Trophoblast cell (in vitro differentiated cells and primary cell): ENCODE measurements around the gene CEP250.
A peak's percentile ranks its signal among the peaks of the same experiment; 100 is the strongest.

Experiments
- DNase-seq, 2 donors: peaks; one replicate each; pipeline ENCODE4 v3.0.0-alpha.2; 2016
- H2AFZ ChIP-seq: 2 replicates; pipeline ENCODE4 v1.6.1; 2013; ENCODE audit warnings: low read length, moderate library complexity, mild to moderate bottlenecking; ENCODE audit not compliant: insufficient read depth, poor library complexity
- H2AK5ac ChIP-seq: 2 replicates; pipeline ENCODE4 v1.6.1; 2013; ENCODE audit warnings: mild to moderate bottlenecking, low read length
- H2BK120ac ChIP-seq: 2 replicates; pipeline ENCODE4 v1.6.1; 2013; ENCODE audit warnings: low read length, mild to moderate bottlenecking, moderate library complexity; ENCODE audit not compliant: insufficient read depth, poor library complexity
- H2BK12ac ChIP-seq: 2 replicates; pipeline ENCODE4 v1.6.1; 2013; ENCODE audit warnings: mild to moderate bottlenecking, low read length, moderate library complexity
- H2BK5ac ChIP-seq: 2 replicates; pipeline ENCODE4 v1.6.1; 2013; ENCODE audit warnings: low read length, low read depth, moderate library complexity, mild to moderate bottlenecking; ENCODE audit not compliant: poor library complexity
- H3K14ac ChIP-seq: 2 replicates; pipeline ENCODE4 v1.6.1; 2013; ENCODE audit warnings: mild to moderate bottlenecking, low read length
- H3K18ac ChIP-seq: 2 replicates; pipeline ENCODE4 v1.6.1; 2013; ENCODE audit warnings: mild to moderate bottlenecking, low read length
- H3K23ac ChIP-seq: 2 replicates; pipeline ENCODE4 v1.6.1; 2013; ENCODE audit warnings: low read length
- H3K27ac ChIP-seq: 2 replicates; pipeline ENCODE4 v1.5.1; 2013; ENCODE audit warnings: low read depth, mild to moderate bottlenecking, inconsistent platforms, low read length, moderate library complexity
- H3K27me3 ChIP-seq: 2 replicates; pipeline ENCODE4 v1.6.1; 2013; ENCODE audit warnings: inconsistent platforms, mild to moderate bottlenecking, low read length, moderate library complexity; ENCODE audit not compliant: insufficient read depth
- H3K36me3 ChIP-seq, 2 experiments: 1 replicate in 1 of 2; 2 replicates in 1 of 2; pipeline ENCODE4 v1.6.1; 2013; ENCODE audit warnings: low read length in 2 of 2, mild to moderate bottlenecking in 2 of 2, moderate library complexity in 1 of 2; ENCODE audit not compliant: insufficient read depth in 2 of 2, control insufficient read depth in 1 of 2
- H3K4ac ChIP-seq: 2 replicates; pipeline ENCODE4 v1.6.1; 2013; ENCODE audit warnings: low read depth, mild to moderate bottlenecking, low read length, moderate library complexity
- H3K4me1 ChIP-seq, 2 experiments: 1 replicate in 1 of 2; 2 replicates in 1 of 2; pipeline ENCODE4 v1.6.1; 2013; ENCODE audit warnings: low read length in 2 of 2, mild to moderate bottlenecking in 2 of 2, moderate library complexity in 1 of 2; ENCODE audit not compliant: insufficient read depth in 2 of 2, control insufficient read depth in 1 of 2
- H3K4me2 ChIP-seq: 2 replicates; pipeline ENCODE4 v1.6.1; 2013; ENCODE audit warnings: inconsistent platforms, mild to moderate bottlenecking, low read length, moderate library complexity
- H3K4me3 ChIP-seq: 2 replicates; pipeline ENCODE4 v1.5.1; 2013; ENCODE audit warnings: mild to moderate bottlenecking, low read depth, low read length, inconsistent platforms
- H3K79me1 ChIP-seq: one replicate; pipeline ENCODE4 v1.6.1; 2013; ENCODE audit warnings: low read length
- H3K79me2 ChIP-seq: 2 replicates; pipeline ENCODE4 v1.6.1; 2013; ENCODE audit warnings: low read length, mild to moderate bottlenecking; ENCODE audit not compliant: control insufficient read depth, insufficient read depth, poor library complexity
- H3K9ac ChIP-seq: 2 replicates; pipeline ENCODE4 v1.6.1; 2013; ENCODE audit warnings: mild to moderate bottlenecking, low read length
- H3K9me3 ChIP-seq: 2 replicates; pipeline ENCODE4 v1.6.1; 2013; ENCODE audit warnings: low read depth, mild to moderate bottlenecking, control low read depth, inconsistent platforms, low read length; ENCODE audit not compliant: insufficient read depth
- H4K12ac ChIP-seq: 2 replicates; pipeline ENCODE4 v1.6.1; 2013; ENCODE audit warnings: low read depth, mild to moderate bottlenecking, low read length, moderate library complexity
- H4K8ac ChIP-seq: 2 replicates; pipeline ENCODE4 v1.6.1; 2013; ENCODE audit warnings: low read depth, mild to moderate bottlenecking, low read length, moderate library complexity
- H4K91ac ChIP-seq: one replicate; pipeline ENCODE4 v1.6.1; 2013; ENCODE audit warnings: low read depth, mild to moderate bottlenecking, low read length, moderate library complexity
- WGBS: extraction: QIAGEN DNeasy Blood & Tissue Kit; methylation state at CpG from one replicate; pipeline ENCODE4 v1.1.7; 2013; ENCODE audit warnings: missing lambda C conversion rate; ENCODE audit not compliant: insufficient read length, insufficient coverage; ENCODE audit errors: extremely low coverage; 5-methylcytosine and 5-hydroxymethylcytosine counted together

CEP250 gene

DNA sequence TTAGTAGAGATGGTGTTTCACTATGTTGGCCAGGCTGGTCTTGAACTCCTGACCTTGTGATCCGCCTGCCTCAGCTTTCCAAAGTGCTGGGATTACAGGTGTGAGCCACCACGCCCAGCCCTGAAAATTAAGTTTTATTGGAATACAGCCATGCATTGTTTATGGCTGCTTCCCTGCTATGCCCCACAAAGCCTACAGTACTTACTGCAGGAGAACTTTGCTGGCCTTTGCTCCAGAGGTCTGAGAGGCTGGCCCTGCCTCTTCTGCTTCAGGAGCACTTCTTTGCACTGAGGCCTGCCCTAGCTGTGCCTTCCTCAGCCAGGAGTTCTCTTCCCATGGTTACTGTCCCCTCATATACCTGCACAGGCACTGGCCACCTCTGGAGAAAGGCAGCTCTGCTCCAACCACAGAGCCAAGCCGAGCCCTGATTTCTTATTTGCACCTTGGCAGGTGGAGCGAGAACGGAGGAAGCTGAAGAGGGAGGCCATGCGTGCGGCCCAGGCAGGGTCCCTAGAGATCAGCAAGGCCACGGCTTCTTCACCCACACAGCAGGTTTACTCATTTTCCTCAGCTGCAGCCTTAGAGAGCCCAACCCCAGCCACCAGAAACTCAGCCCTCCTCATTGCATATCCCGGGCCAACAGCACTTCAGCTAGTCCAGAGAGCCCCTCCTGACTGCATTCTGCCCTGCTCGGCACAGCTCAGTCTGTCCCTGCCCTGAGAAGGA is 53.3 kb downstream of the CEP250 start:
- Histone ChIP-seq H3K9me3 (no peaks in the 10 kb centered on the region), H2AFZ (no peak overlapping the region), H3K23ac (no peak overlapping the region), H3K27ac (no peak overlapping the region), H3K4me3 (no peak overlapping the region), H4K12ac (no peak overlapping the region), H3K14ac (no peak overlapping the region), H3K4ac (no peak overlapping the region), H2AK5ac (no peak overlapping the region), H2BK5ac (no peak overlapping the region), H4K8ac (no peak overlapping the region), H3K79me2 (no peaks in the 10 kb centered on the region), H2BK12ac (no peak overlapping the region), H3K27me3 (no peaks in the 10 kb centered on the region), H3K18ac (no peak overlapping the region), H4K91ac (no peak overlapping the region), H3K4me1 (no peaks in the 10 kb centered on the region), H3K36me3 (peaks cover 46 to 49% of the 10 kb centered on the region in 2 experiments), H3K9ac (no peak overlapping the region), H3K79me1 (no peaks in the 10 kb centered on the region), H2BK120ac (no peak overlapping the region), H3K4me2 (no peak overlapping the region)
- no CpG with 5 or more reads among the region's 10 CpGs for WGBS
- DNase-seq, result no peak

GRCh38 chr20:35510951-35511735 is 55.7 kb downstream of the CEP250 start:
- WGBS, result no CpG with 5 or more reads among the region's 12 CpGs
- no peak overlapping the region for H2BK12ac ChIP-seq
- H4K12ac ChIP-seq, result no peak overlapping the region
- H3K18ac ChIP-seq, result no peak overlapping the region
- no peak overlapping the region for H4K8ac ChIP-seq
- DNase-seq, result peak; percentile 74 to 78
- no peak overlapping the region for H3K9ac ChIP-seq
- no peak overlapping the region for H3K23ac ChIP-seq
- H3K14ac ChIP-seq, result no peak overlapping the region
- H3K4me3 ChIP-seq, result no peak overlapping the region
- H2BK5ac ChIP-seq, result no peak overlapping the region
- peaks cover 7 to 10% of the 10 kb centered on the region in 2 experiments for H3K4me1 ChIP-seq
- H2AFZ ChIP-seq, result no peak overlapping the region
- H3K79me2 ChIP-seq, result no peaks in the 10 kb centered on the region
- peaks cover 35% of the 10 kb centered on the region in 2 experiments for H3K36me3 ChIP-seq
- H3K4me2 ChIP-seq, result no peak overlapping the region
- no peaks in the 10 kb centered on the region for H3K9me3 ChIP-seq
- no peak overlapping the region for H4K91ac ChIP-seq
- no peak overlapping the region for H2BK120ac ChIP-seq
- no peak overlapping the region for H3K4ac ChIP-seq
- H3K27me3 ChIP-seq, result no peaks in the 10 kb centered on the region
- no peak overlapping the region for H2AK5ac ChIP-seq
- H3K27ac ChIP-seq, result no peak overlapping the region
- H3K79me1 ChIP-seq, result peaks cover 4% of the 10 kb centered on the region

GRCh38 chr20:35511814-35512420 is 56.5 kb downstream of the CEP250 start:
- peak; percentile 31 to 63 for DNase-seq
- Histone ChIP-seq H2AK5ac (no peak overlapping the region), H3K18ac (no peak overlapping the region), H3K9me3 (no peaks in the 10 kb centered on the region), H2BK120ac (no peak overlapping the region), H3K4me2 (no peak overlapping the region), H3K79me2 (no peaks in the 10 kb centered on the region), H3K4ac (no peak overlapping the region), H3K36me3 (peaks cover 35% of the 10 kb centered on the region in 2 experiments), H4K91ac (no peak overlapping the region), H3K79me1 (peaks cover 4% of the 10 kb centered on the region), H3K14ac (no peak overlapping the region), H3K4me1 (peaks cover 12 to 15% of the 10 kb centered on the region in 2 experiments), H3K9ac (no peak overlapping the region), H2AFZ (no peak overlapping the region), H4K8ac (no peak overlapping the region), H4K12ac (no peak overlapping the region), H2BK12ac (no peak overlapping the region), H3K23ac (no peak overlapping the region), H3K27me3 (no peaks in the 10 kb centered on the region), H3K27ac (no peak overlapping the region), H2BK5ac (no peak overlapping the region), H3K4me3 (no peak overlapping the region)
- WGBS, result no CpG with 5 or more reads among the region's 2 CpGs

- no peak overlapping the region for H2BK120ac ChIP-seq
- no peaks in the 10 kb centered on the region for H3K27me3 ChIP-seq
- no peak overlapping the region for H2AFZ ChIP-seq
- no peak overlapping the region for H3K14ac ChIP-seq
- no peak overlapping the region for H4K8ac ChIP-seq
- H2BK5ac ChIP-seq, result no peak overlapping the region
- peaks cover 4% of the 10 kb centered on the region for H3K79me1 ChIP-seq
- H4K91ac ChIP-seq, result no peak overlapping the region
- H3K4me1 ChIP-seq, result peaks cover 13 to 15% of the 10 kb centered on the region in 2 experiments
- H2BK12ac ChIP-seq, result no peak overlapping the region
- H3K9me3 ChIP-seq, result no peaks in the 10 kb centered on the region
- no CpG with 5 or more reads among the region's 11 CpGs for WGBS
- no peak for DNase-seq
- no peaks in the 10 kb centered on the region for H3K79me2 ChIP-seq
- no peak overlapping the region for H2AK5ac ChIP-seq
- H3K9ac ChIP-seq, result no peak overlapping the region
- H3K23ac ChIP-seq, result no peak overlapping the region
- H3K4me3 ChIP-seq, result no peak overlapping the region
- H3K27ac ChIP-seq, result no peak overlapping the region
- H3K36me3 ChIP-seq, result peaks cover 19 to 20% of the 10 kb centered on the region in 2 experiments
- H3K4me2 ChIP-seq, result no peak overlapping the region
- H3K4ac ChIP-seq, result no peak overlapping the region
- no peak overlapping the region for H4K12ac ChIP-seq
- no peak overlapping the region for H3K18ac ChIP-seq
Measured at GRCh38 chr20:35514371-35514932, 59.1 kb downstream of the CEP250 start.
